Measurements from ENCODE around the gene P2RY14.

DNA sequence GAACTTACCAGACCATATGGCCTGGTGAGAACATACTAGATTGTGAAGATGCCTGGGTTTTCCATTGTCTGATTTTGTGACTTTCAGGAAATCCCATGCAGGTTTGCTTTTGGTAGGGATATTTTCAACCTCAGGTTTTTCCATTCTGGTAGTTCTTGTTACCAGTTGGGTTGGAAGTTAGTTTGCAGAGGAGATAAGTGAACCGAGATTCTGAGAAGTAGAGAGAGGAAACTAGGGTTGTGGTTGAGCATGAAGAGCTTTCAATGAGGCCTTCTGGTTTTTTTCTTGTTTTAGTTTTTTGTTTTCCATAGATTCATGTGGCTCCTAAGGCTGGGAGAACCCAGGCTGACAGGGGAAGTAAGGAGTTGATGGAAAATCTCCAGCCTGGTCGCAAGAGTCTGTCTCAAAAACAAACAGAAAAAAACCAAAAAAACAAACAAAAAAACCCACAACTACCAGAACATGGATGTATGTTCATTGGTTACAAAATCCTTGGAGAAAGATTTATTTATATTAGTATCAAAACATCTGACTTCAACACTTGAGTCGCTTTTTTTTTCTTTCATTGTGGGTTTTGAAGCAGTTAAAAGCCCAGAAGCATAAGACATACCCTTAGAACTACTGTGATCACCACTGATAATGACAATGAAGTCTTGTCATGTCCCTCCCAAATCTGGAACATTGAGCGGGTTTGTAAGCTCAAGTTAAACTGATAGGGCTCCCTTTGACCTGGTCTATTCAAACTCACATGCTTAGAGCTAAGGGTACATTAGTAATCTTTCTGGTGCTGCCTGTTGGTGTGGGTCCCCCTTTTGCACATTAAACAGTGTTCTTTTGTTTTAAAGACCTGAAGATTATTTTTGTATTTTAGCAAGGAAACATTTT, 78.5 kb downstream of the P2RY14 start:
- TF ChIP-seq, protein P1, sequence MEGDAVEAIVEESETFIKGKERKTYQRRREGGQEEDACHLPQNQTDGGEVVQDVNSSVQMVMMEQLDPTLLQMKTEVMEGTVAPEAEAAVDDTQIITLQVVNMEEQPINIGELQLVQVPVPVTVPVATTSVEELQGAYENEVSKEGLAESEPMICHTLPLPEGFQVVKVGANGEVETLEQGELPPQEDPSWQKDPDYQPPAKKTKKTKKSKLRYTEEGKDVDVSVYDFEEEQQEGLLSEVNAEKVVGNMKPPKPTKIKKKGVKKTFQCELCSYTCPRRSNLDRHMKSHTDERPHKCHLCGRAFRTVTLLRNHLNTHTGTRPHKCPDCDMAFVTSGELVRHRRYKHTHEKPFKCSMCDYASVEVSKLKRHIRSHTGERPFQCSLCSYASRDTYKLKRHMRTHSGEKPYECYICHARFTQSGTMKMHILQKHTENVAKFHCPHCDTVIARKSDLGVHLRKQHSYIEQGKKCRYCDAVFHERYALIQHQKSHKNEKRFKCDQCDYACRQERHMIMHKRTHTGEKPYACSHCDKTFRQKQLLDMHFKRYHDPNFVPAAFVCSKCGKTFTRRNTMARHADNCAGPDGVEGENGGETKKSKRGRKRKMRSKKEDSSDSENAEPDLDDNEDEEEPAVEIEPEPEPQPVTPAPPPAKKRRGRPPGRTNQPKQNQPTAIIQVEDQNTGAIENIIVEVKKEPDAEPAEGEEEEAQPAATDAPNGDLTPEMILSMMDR (IDR thresholded peaks at IDR 0.05), result no peak
- TF ChIP-seq POLR2A (IDR thresholded peaks at IDR 0.05), result no peak
